Fibroblast of lung (primary cell): Measurements from ENCODE around the gene VIPAS39. TPM values are rescaled to one million over a fixed set of nuclear protein-coding genes. Genes with fewer than 3 reads are reported as not detected.

Experiments used
- DNase-seq, 2 donors: peaks; one replicate each; pipeline versions ENCODE4 v3.0.0 to v3.0.0-alpha.2; 2010; ENCODE audit warnings: low read depth in 2 of 2
- H2AFZ ChIP-seq: 2 replicates; pipeline ENCODE4 v1.5.1; 2012; ENCODE audit warnings: low read length, control low read depth, inconsistent platforms
- H3K27ac ChIP-seq: 2 replicates; pipeline ENCODE4 v1.5.1; 2011; ENCODE audit warnings: low read length, control low read depth; ENCODE audit not compliant: insufficient read depth
- H3K27me3 ChIP-seq: 2 replicates; pipeline ENCODE4 v1.5.1; 2011; ENCODE audit warnings: mild to moderate bottlenecking, low read length; ENCODE audit not compliant: control insufficient read depth, insufficient read depth
- H3K36me3 ChIP-seq: 2 replicates; pipeline ENCODE4 v1.5.1; 2011; ENCODE audit warnings: low read length; ENCODE audit not compliant: control insufficient read depth, insufficient read depth
- H3K4me1 ChIP-seq: 2 replicates; pipeline ENCODE4 v1.5.1; 2011; ENCODE audit warnings: low read length; ENCODE audit not compliant: control insufficient read depth, insufficient read depth; ENCODE audit errors: extremely low read depth
- H3K4me2 ChIP-seq: 2 replicates; pipeline ENCODE4 v1.5.1; 2011; ENCODE audit warnings: low read length, control low read depth; ENCODE audit not compliant: insufficient read depth; ENCODE audit errors: extremely low read depth
- H3K4me3 ChIP-seq, 4 experiments: fragments of 200-600 bp in 1 of 4; sonication (generic) in 1 of 4; replicated peaks in 1 of 4; 2 replicates each; pipeline ENCODE4 v1.5.1; 2011 to 2016; ENCODE audit warnings: low read length in 4 of 4, low read depth in 3 of 4, mild to moderate bottlenecking in 3 of 4, control low read depth in 2 of 4, inconsistent platforms in 1 of 4, mixed read lengths in 1 of 4; ENCODE audit not compliant: insufficient read depth in 1 of 4; ENCODE audit errors: control extremely low read depth in 1 of 4
- H3K79me2 ChIP-seq: 2 replicates; pipeline ENCODE4 v1.5.1; 2012; ENCODE audit warnings: mild to moderate bottlenecking, low read length, inconsistent platforms; ENCODE audit not compliant: control insufficient read depth, insufficient read depth
- H3K9ac ChIP-seq: 2 replicates; pipeline ENCODE4 v1.5.1; 2011; ENCODE audit warnings: mild to moderate bottlenecking, low read length, control low read depth; ENCODE audit not compliant: insufficient read depth
- H3K9me3 ChIP-seq: 2 replicates; pipeline ENCODE4 v1.5.1; 2012; ENCODE audit warnings: low read depth, low read length; ENCODE audit not compliant: control insufficient read depth, insufficient read depth
- H4K20me1 ChIP-seq: 2 replicates; pipeline ENCODE4 v1.5.1; 2011; ENCODE audit warnings: low read length; ENCODE audit not compliant: control insufficient read depth, insufficient read depth; ENCODE audit errors: extremely low read depth
- CTCF ChIP-seq, 2 donors: IDR thresholded peaks in 1 of 2; conservative IDR thresholded peaks in 1 of 2; 1 replicate in 1 of 2; 2 replicates in 1 of 2; pipeline ENCODE4 v1.5.1; 2011 to 2012; ENCODE audit warnings: low read length in 2 of 2, control low read depth in 1 of 2, inconsistent platforms in 1 of 2, low read depth in 1 of 2, mild to moderate bottlenecking in 1 of 2
- EZH2 ChIP-seq: IDR thresholded peaks from 2 replicates; pipeline ENCODE4 v1.5.1; 2012; ENCODE audit warnings: low read length, control low read depth, mild to moderate bottlenecking; ENCODE audit errors: missing control alignments
- polyA minus RNA-seq: library from RNA; depleted of rRNA, polyadenylated mRNA; stranded (reverse); fragments of >200 nt; gene quantifications from 2 replicates; pipeline ENCODE4 v1.2.3, GENCODE V29; 2011; ENCODE audit warnings: low replicate concordance
- polyA plus RNA-seq, 2 donors: library from polyadenylated mRNA; depleted of rRNA in 1 of 2; stranded (reverse) in 1 of 2; unstranded in 1 of 2; fragments of >200 nt; gene quantifications; 2 replicates each; pipeline ENCODE4 v1.2.1, GENCODE V29; 2011 to 2012; ENCODE audit warnings: missing spikeins in 1 of 2
- total RNA-seq: library from RNA; depleted of rRNA; stranded (reverse); fragments of >200 nt; gene quantifications from 2 replicates; pipeline ENCODE4 v1.2.1, GENCODE V29; 2014

VIPAS39 gene
- 26.7 and 28.2 TPM in 2 replicates for total RNA-seq
- 25.4 and 28.1 TPM in 2 replicates for polyA plus RNA-seq
- polyA plus RNA-seq (2012) = 14.1 and 16.1 TPM in 2 replicates
- 26.8 and 28.6 TPM in 2 replicates for polyA minus RNA-seq

GRCh38 chr14:77457522-77458248 lies at the start of gene VIPAS39, which contains the start of gene AHSA1:
TSS of gene VIPAS39 (minus strand) at chr14:77457601. CDS start at chr14:77454102, 3,499 bp downstream.
TSS of gene AHSA1 (plus strand) at chr14:77458093. CDS start at chr14:77458190, 97 bp downstream.
- peak within 1 kb of the TSS; percentile 98 for H2AFZ ChIP-seq
- no peak for TF ChIP-seq CTCF (conservative IDR thresholded peaks at IDR 0.05 in 1 of 2, IDR thresholded peaks at IDR 0.05 in 1 of 2; ENCODE audit: low read depth in 1 of 2, low read length in 2 of 2)
- no peak for TF ChIP-seq EZH2
- peaks cover 31% of the 10 kb centered on the region for H3K79me2 ChIP-seq

DNA sequence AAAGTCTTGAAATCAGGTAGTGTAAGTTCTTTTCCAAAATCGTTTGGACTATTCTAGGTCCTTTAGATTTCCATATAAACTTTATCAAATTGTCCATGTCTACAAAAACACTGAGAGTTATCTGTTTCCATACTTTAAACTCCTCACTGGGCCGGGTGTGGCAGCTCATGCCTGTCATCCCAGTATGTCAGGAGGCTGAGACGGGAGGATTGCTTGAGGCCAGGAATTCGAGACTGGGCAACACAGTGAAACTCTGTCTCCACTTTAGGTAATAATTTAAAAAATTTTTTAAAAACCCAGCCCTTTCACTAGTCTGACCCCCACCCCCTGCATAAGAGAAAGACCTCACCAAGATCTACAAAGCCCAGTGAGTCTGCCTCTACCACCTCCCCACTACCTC lies 47.6 kb upstream of the VIPAS39 start:
- Histone ChIP-seq H3K79me2 (no peaks in the 10 kb centered on the region), H3K9me3 (no peaks in the 10 kb centered on the region)

More at GRCh38 chr14:77457522-77458248, at the start of gene VIPAS39, which contains the start of gene AHSA1:
- peak within 1 kb of the TSS; percentile 98 for H3K4me2 ChIP-seq
- H3K4me3 ChIP-seq = peak within 1 kb of the TSS; percentile 72 to 99 (median 87)
- H3K9me3 ChIP-seq = no peaks in the 10 kb centered on the region
- peaks cover 2% of the 10 kb centered on the region for H3K4me1 ChIP-seq
- peaks cover 13% of the 10 kb centered on the region for H3K36me3 ChIP-seq
- peaks cover 2% of the 10 kb centered on the region for H4K20me1 ChIP-seq
- H3K9ac ChIP-seq = peak within 1 kb of the TSS; percentile 85
- H3K27ac ChIP-seq = peak within 1 kb of the TSS; percentile 94
- peak; percentile 99 for DNase-seq
- no peaks in the 10 kb centered on the region for H3K27me3 ChIP-seq

More for the DNA sequence above, 47.6 kb upstream of the VIPAS39 start:
- TF ChIP-seq CTCF (conservative IDR thresholded peaks at IDR 0.05 in 1 of 2, IDR thresholded peaks at IDR 0.05 in 1 of 2; ENCODE audit: low read depth in 1 of 2, low read length in 2 of 2) (no peak), EZH2 (no peak)
- Histone ChIP-seq H4K20me1 (no peaks in the 10 kb centered on the region), H3K27ac (no peak overlapping the region), H3K4me3 (no peak overlapping the region), H3K4me2 (no peak overlapping the region), H3K27me3 (no peaks in the 10 kb centered on the region), H3K9ac (no peak overlapping the region), H3K36me3 (no peaks in the 10 kb centered on the region), H2AFZ (no peak overlapping the region), H3K4me1 (no peaks in the 10 kb centered on the region)
- DNase-seq = no peak
